HCT116 (cell line): Measurements from ENCODE around the gene ACOT7. TPM values are rescaled to one million over a fixed set of nuclear protein-coding genes. Genes with fewer than 3 reads are reported as not detected.

Experiments
- ATAC-seq: fragments of 200-7000 bp; cut with Tn5 transposase; 2 replicates; pipeline ENCODE4 v1.9.1; 2020; ENCODE audit warnings: mild to moderate bottlenecking, moderate library complexity
- BruUV-seq: library from RNA; stranded (reverse); fragments of 400-500 nt; replicated peaks from 2 replicates; lab custom pipeline; 2021; lab: Mats Ljungman, UMichigan
- CTCF ChIA-PET: fragments of 300-600 bp; sonication (Branson Sonifier 250); formaldehyde crosslinking; loops from one replicate; lab custom pipeline; 2021; ENCODE audit warnings: antibody characterized with exemption; lab: Charles Lee
- POLR2A ChIA-PET: fragments of 300-600, 350-600 bp; sonication (Branson Sonifier 250); formaldehyde crosslinking; loops from one replicate; lab custom pipeline; 2021; ENCODE audit warnings: antibody characterized with exemption; lab: Charles Lee
- RAD21 ChIA-PET, 2 experiments: fragments of 300-600 bp; sonication (Branson Sonifier 250); formaldehyde crosslinking; loops; one replicate each; lab custom pipeline; 2023; ENCODE audit warnings: low total read pairs in 2 of 2; ENCODE audit not compliant: uncharacterized antibody in 2 of 2, unreplicated experiment in 2 of 2, low non-redundant PET in 1 of 2; lab: Charles Lee
- DNase-seq: peaks from one replicate; pipeline ENCODE4 v3.0.0-alpha.2; 2010; ENCODE audit warnings: low read depth, low spot score
- H2AFZ ChIP-seq: fragments of 200-600 bp; shearing (Covaris generic), sonication (generic); 2 replicates; pipeline ENCODE4 v1.6.1; 2017; ENCODE audit warnings: low read depth, mixed run types, mixed read lengths, antibody characterized with exemption, low read length; ENCODE audit not compliant: poor library complexity, severe bottlenecking
- H3K27ac ChIP-seq: 2 replicates; pipeline ENCODE4 v1.5.1; 2012; ENCODE audit warnings: low read depth, low read length
- H3K27me3 ChIP-seq: fragments of 200-600 bp; sonication (generic); 2 replicates; pipeline ENCODE4 v1.6.1; 2016; ENCODE audit warnings: mixed run types, low read length, mixed read lengths; ENCODE audit not compliant: insufficient read depth
- H3K36me3 ChIP-seq, 2 experiments: fragments of 200-500 bp in 1 of 2; fragments of 200-600 bp in 1 of 2; sonication (Bioruptor generic) in 1 of 2; sonication (generic) in 1 of 2; 2 replicates each; pipeline versions ENCODE4 v1.5.1 to v1.6.1; 2014 to 2016; ENCODE audit warnings: low read length in 2 of 2, inconsistent platforms in 1 of 2, mixed read lengths in 1 of 2, mixed run types in 1 of 2; ENCODE audit not compliant: insufficient read depth in 2 of 2, control insufficient read depth in 1 of 2
- H3K4me1 ChIP-seq, 2 experiments: fragments of 200-600 bp in 1 of 2; sonication (generic) in 1 of 2; 2 replicates each; pipeline versions ENCODE4 v1.5.1 to v1.6.1; 2012 to 2017; ENCODE audit warnings: low read length in 2 of 2, inconsistent platforms in 1 of 2, mild to moderate bottlenecking in 1 of 2, mixed read lengths in 1 of 2, mixed run types in 1 of 2, moderate library complexity in 1 of 2; ENCODE audit not compliant: insufficient read depth in 2 of 2, control insufficient read depth in 1 of 2
- H3K4me2 ChIP-seq: fragments of 200-600 bp; sonication (generic); 2 replicates; pipeline ENCODE4 v1.6.1; 2017; ENCODE audit warnings: mixed run types, low read length, mixed read lengths
- H3K4me3 ChIP-seq, 2 experiments: fragments of 200-600 bp in 1 of 2; sonication (generic) in 1 of 2; replicated peaks in 1 of 2; 2 replicates each; pipeline ENCODE4 v1.5.1; 2011 to 2016; ENCODE audit warnings: low read length in 2 of 2, control low read depth in 1 of 2, low read depth in 1 of 2, mild to moderate bottlenecking in 1 of 2, mixed read lengths in 1 of 2, mixed run types in 1 of 2
- H3K79me2 ChIP-seq: fragments of 200-600 bp; sonication (generic); 2 replicates; pipeline ENCODE4 v1.6.1; 2017; ENCODE audit warnings: mild to moderate bottlenecking, mixed run types, low read length, moderate library complexity, mixed read lengths; ENCODE audit not compliant: insufficient read depth
- H3K9ac ChIP-seq: fragments of 200-600 bp; sonication (generic); 2 replicates; pipeline ENCODE4 v1.6.1; 2016; ENCODE audit warnings: low read length, mixed read lengths
- H3K9me2 ChIP-seq: fragments of 200-600 bp; sonication (generic), shearing (Covaris generic); 2 replicates; pipeline ENCODE4 v1.6.1; 2017; ENCODE audit warnings: mixed run types, mild to moderate bottlenecking, moderate library complexity; ENCODE audit not compliant: insufficient read depth
- H3K9me3 ChIP-seq, 2 experiments: fragments of 200-500 bp in 1 of 2; fragments of 200-600 bp in 1 of 2; sonication (Bioruptor generic) in 1 of 2; sonication (generic) in 1 of 2; 2 replicates each; pipeline ENCODE4 v1.6.1; 2014 to 2017; ENCODE audit warnings: low read length in 2 of 2, mixed read lengths in 2 of 2, inconsistent platforms in 1 of 2, low read depth in 1 of 2, mild to moderate bottlenecking in 1 of 2, mixed run types in 1 of 2, moderate library complexity in 1 of 2; ENCODE audit not compliant: control insufficient read depth in 1 of 2, insufficient read depth in 1 of 2
- H4K20me1 ChIP-seq: fragments of 200-600 bp; sonication (generic), shearing (Covaris generic); 2 replicates; pipeline ENCODE4 v1.6.1; 2017; ENCODE audit warnings: mixed run types, mild to moderate bottlenecking, moderate library complexity; ENCODE audit not compliant: insufficient read depth
- CBX3 ChIP-seq: IDR thresholded peaks from 2 replicates; pipeline ENCODE4 v1.6.1; 2012; ENCODE audit warnings: low read depth
- CEBPB ChIP-seq: IDR thresholded peaks from 2 replicates; pipeline ENCODE4 v1.6.1; 2012; ENCODE audit warnings: low read depth
- EZH2phosphoT487 ChIP-seq: fragments of 200-600 bp; IDR thresholded peaks from 2 replicates; pipeline ENCODE4 v1.6.1; 2018; ENCODE audit warnings: antibody characterized with exemption, borderline replicate concordance
- FOSL1 ChIP-seq: IDR thresholded peaks from 2 replicates; pipeline ENCODE4 v1.6.1; 2012; ENCODE audit warnings: low read depth
- JUND ChIP-seq: IDR thresholded peaks from 2 replicates; pipeline ENCODE4 v1.6.1; 2012
- POLR2A ChIP-seq: IDR thresholded peaks from 2 replicates; pipeline ENCODE4 v1.7.0; 2011; ENCODE audit warnings: borderline replicate concordance; ENCODE audit not compliant: insufficient read depth, insufficient read length; ENCODE audit errors: extremely low read depth
- POLR2AphosphoS5 ChIP-seq: IDR thresholded peaks from 2 replicates; pipeline ENCODE4 v1.6.1; 2011; ENCODE audit warnings: mild to moderate bottlenecking, low read depth, low read length, moderate library complexity
- SP1 ChIP-seq: IDR thresholded peaks from 2 replicates; pipeline ENCODE4 v1.6.1; 2012; ENCODE audit warnings: low read depth
- SRF ChIP-seq: IDR thresholded peaks from 2 replicates; pipeline ENCODE4 v1.6.1; 2012; ENCODE audit warnings: low read depth
- TCF7L2 ChIP-seq: IDR thresholded peaks from 2 replicates; pipeline ENCODE4 v1.7.0; 2011; ENCODE audit warnings: borderline replicate concordance, inconsistent platforms; ENCODE audit not compliant: insufficient read depth, insufficient read length; ENCODE audit errors: extremely low read depth
- YY1 ChIP-seq: IDR thresholded peaks from 2 replicates; pipeline ENCODE4 v1.6.1; 2011; ENCODE audit warnings: low read length, low read depth, moderate library complexity, mild to moderate bottlenecking; ENCODE audit not compliant: insufficient replicate concordance; ENCODE audit errors: extremely low read depth
- ZFX ChIP-seq: fragments of 450-650 bp; IDR thresholded peaks from 2 replicates; pipeline ENCODE4 v1.6.1; 2017
- intact Hi-C: fragments of 100-400 bp; cut with micrococcal nuclease; formaldehyde crosslinking; loops from 2 replicates; pipeline ENCODE4 v1.10.0; 2022
- total RNA-seq: library from RNA; stranded (reverse); gene quantifications from one replicate; pipeline ENCODE4 v1.2.1, GENCODE V29; 2021; ENCODE audit not compliant: unreplicated experiment
- TF ChIP-seq, protein P1 (sequence below): IDR thresholded peaks from 2 replicates; pipeline ENCODE4 v1.6.1; 2012
- TF ChIP-seq, protein P2 (sequence below): IDR thresholded peaks from 2 replicates; pipeline ENCODE4 v1.6.1; 2012
- TF ChIP-seq, protein P3 (sequence below): IDR thresholded peaks from 2 replicates; pipeline ENCODE4 v1.6.1; 2011; ENCODE audit warnings: mild to moderate bottlenecking, low read length, moderate library complexity; ENCODE audit not compliant: insufficient replicate concordance; ENCODE audit errors: extremely low read depth
- TF ChIP-seq, protein P4 (sequence below): IDR thresholded peaks from 2 replicates; pipeline ENCODE4 v1.6.1; 2012; ENCODE audit warnings: low read depth
- TF ChIP-seq, protein P5 (sequence below), 3 experiments: fragments of 200-600 bp in 1 of 3; sonication (generic) in 1 of 3; IDR thresholded peaks in 2 of 3; conservative IDR thresholded peaks in 1 of 3; 2 replicates each; pipeline ENCODE4 v1.5.1; 2012 to 2017; ENCODE audit warnings: low read depth in 2 of 3, low read length in 2 of 3, antibody characterized with exemption in 1 of 3, borderline replicate concordance in 1 of 3, control low read depth in 1 of 3, mild to moderate bottlenecking in 1 of 3, mixed read lengths in 1 of 3, mixed run types in 1 of 3, moderate library complexity in 1 of 3; ENCODE audit not compliant: insufficient read depth in 1 of 3

ACOT7 gene
- total RNA-seq, 1 experiment from 2014 or later: 162 TPM

DNA sequence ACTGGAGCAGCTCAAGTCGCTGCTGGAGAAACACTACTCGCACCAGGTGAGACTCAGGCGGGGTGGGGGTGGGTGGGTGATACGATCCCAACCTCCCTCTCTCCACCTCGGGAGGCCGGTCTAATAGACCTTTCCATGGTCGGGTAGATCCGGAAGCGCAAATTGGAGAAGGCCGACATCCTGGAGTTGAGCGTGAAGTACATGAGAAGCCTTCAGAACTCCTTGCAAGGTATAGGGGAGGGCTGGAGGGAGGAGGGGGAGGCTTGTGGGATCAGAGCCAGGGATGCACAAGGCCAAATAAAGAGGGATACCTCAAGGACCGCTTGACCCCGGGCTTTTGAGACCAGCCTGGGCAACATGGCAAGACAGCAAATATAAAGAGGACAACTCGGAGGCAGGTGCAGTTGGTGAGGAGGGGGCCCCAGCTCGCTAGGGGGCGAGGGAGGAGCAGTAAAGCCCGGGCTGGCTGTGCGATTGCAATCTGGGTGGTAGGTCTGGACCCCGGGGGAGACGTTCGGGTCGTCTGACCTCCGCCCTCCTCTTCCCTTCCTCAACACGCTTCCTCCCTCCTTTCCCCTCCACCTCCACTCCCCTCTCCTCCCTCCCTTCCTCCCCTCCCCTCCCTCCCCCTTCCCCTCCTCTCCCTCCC lies 149.0 kb downstream of the ACOT7 start:
- ChIA-PET POLR2A (no interaction called here), CTCF (interaction anchor here (0.6 to 5.0 kb wide), 14 partner anchors 7 to 210 kb away, joined by 3 to 39 read pairs (median 8); partner anchors contain the start of genes HES2, ICMT and RNF207), RAD21 (interaction anchor here (0.7 to 1.4 kb wide), 6 partner anchors 8 to 192 kb away, joined by 3 to 5 read pairs (median 3); no protein-coding TSS in a partner anchor)
- no peaks in the 10 kb centered on the region for H3K36me3 ChIP-seq
- H3K4me1 ChIP-seq: peaks cover 16 to 47% of the 10 kb centered on the region in 2 experiments; a peak in 3 of 4 replicates
- no peak overlapping the region for H3K4me3 ChIP-seq
- H3K9me2 ChIP-seq: no peaks in the 10 kb centered on the region
- no TSS peak for BruUV-seq
- no peaks in the 10 kb centered on the region for H3K79me2 ChIP-seq
- no peaks in the 10 kb centered on the region for H3K27me3 ChIP-seq
- DNase-seq (no peak), ATAC-seq (no peak)
- no peak overlapping the region; the same call in 1 of the 2 replicates for H3K4me2 ChIP-seq
- H3K27ac ChIP-seq: no peak overlapping the region
- intact Hi-C loops: loop anchor here (1.0 to 5.0 kb wide), 4 partner anchors 40 to 963 kb away; no protein-coding TSS in a partner anchor
- no peaks in the 10 kb centered on the region for H4K20me1 ChIP-seq
- no peak overlapping the region for H2AFZ ChIP-seq
- no peak for TF ChIP-seq CEBPB
- no peak for TF ChIP-seq TCF7L2
- TF ChIP-seq, protein P1, sequence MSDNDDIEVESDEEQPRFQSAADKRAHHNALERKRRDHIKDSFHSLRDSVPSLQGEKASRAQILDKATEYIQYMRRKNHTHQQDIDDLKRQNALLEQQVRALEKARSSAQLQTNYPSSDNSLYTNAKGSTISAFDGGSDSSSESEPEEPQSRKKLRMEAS: no peak
- TF ChIP-seq EZH2phosphoT487: no peak
- TF ChIP-seq POLR2A: no peak
- TF ChIP-seq, protein P2, sequence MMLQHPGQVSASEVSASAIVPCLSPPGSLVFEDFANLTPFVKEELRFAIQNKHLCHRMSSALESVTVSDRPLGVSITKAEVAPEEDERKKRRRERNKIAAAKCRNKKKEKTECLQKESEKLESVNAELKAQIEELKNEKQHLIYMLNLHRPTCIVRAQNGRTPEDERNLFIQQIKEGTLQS: no peak
- no peak for TF ChIP-seq ZFX
- no peak for TF ChIP-seq FOSL1
- no peak for TF ChIP-seq YY1
- no peak for TF ChIP-seq CBX3
- no peak for TF ChIP-seq JUND
- TF ChIP-seq, protein P3, sequence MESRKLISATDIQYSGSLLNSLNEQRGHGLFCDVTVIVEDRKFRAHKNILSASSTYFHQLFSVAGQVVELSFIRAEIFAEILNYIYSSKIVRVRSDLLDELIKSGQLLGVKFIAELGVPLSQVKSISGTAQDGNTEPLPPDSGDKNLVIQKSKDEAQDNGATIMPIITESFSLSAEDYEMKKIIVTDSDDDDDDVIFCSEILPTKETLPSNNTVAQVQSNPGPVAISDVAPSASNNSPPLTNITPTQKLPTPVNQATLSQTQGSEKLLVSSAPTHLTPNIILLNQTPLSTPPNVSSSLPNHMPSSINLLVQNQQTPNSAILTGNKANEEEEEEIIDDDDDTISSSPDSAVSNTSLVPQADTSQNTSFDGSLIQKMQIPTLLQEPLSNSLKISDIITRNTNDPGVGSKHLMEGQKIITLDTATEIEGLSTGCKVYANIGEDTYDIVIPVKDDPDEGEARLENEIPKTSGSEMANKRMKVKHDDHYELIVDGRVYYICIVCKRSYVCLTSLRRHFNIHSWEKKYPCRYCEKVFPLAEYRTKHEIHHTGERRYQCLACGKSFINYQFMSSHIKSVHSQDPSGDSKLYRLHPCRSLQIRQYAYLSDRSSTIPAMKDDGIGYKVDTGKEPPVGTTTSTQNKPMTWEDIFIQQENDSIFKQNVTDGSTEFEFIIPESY: no peak
- TF ChIP-seq SP1: no peak
- TF ChIP-seq, protein P4, sequence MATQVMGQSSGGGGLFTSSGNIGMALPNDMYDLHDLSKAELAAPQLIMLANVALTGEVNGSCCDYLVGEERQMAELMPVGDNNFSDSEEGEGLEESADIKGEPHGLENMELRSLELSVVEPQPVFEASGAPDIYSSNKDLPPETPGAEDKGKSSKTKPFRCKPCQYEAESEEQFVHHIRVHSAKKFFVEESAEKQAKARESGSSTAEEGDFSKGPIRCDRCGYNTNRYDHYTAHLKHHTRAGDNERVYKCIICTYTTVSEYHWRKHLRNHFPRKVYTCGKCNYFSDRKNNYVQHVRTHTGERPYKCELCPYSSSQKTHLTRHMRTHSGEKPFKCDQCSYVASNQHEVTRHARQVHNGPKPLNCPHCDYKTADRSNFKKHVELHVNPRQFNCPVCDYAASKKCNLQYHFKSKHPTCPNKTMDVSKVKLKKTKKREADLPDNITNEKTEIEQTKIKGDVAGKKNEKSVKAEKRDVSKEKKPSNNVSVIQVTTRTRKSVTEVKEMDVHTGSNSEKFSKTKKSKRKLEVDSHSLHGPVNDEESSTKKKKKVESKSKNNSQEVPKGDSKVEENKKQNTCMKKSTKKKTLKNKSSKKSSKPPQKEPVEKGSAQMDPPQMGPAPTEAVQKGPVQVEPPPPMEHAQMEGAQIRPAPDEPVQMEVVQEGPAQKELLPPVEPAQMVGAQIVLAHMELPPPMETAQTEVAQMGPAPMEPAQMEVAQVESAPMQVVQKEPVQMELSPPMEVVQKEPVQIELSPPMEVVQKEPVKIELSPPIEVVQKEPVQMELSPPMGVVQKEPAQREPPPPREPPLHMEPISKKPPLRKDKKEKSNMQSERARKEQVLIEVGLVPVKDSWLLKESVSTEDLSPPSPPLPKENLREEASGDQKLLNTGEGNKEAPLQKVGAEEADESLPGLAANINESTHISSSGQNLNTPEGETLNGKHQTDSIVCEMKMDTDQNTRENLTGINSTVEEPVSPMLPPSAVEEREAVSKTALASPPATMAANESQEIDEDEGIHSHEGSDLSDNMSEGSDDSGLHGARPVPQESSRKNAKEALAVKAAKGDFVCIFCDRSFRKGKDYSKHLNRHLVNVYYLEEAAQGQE: no peak
- no peak for TF ChIP-seq POLR2AphosphoS5
- TF ChIP-seq, protein P5, sequence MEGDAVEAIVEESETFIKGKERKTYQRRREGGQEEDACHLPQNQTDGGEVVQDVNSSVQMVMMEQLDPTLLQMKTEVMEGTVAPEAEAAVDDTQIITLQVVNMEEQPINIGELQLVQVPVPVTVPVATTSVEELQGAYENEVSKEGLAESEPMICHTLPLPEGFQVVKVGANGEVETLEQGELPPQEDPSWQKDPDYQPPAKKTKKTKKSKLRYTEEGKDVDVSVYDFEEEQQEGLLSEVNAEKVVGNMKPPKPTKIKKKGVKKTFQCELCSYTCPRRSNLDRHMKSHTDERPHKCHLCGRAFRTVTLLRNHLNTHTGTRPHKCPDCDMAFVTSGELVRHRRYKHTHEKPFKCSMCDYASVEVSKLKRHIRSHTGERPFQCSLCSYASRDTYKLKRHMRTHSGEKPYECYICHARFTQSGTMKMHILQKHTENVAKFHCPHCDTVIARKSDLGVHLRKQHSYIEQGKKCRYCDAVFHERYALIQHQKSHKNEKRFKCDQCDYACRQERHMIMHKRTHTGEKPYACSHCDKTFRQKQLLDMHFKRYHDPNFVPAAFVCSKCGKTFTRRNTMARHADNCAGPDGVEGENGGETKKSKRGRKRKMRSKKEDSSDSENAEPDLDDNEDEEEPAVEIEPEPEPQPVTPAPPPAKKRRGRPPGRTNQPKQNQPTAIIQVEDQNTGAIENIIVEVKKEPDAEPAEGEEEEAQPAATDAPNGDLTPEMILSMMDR (IDR thresholded peaks at IDR 0.05 in 2 of 3, conservative IDR thresholded peaks at IDR 0.05 in 1 of 3; ENCODE audit: borderline replicate concordance in 1 of 3, insufficient read depth in 1 of 3, low read depth in 2 of 3, low read length in 2 of 3): no peak
- TF ChIP-seq SRF: no peak
- no peaks in the 10 kb centered on the region for H3K9me3 ChIP-seq
- no peak overlapping the region for H3K9ac ChIP-seq
